Non-pigmented ciliary epithelial cell (primary cell): ENCODE results near the gene BCL11A.

Source experiments
- DNase-seq: peaks from one replicate; pipeline ENCODE4 v3.0.0-alpha.2; 2010; ENCODE audit warnings: low read depth

The BCL11A gene

DNA sequence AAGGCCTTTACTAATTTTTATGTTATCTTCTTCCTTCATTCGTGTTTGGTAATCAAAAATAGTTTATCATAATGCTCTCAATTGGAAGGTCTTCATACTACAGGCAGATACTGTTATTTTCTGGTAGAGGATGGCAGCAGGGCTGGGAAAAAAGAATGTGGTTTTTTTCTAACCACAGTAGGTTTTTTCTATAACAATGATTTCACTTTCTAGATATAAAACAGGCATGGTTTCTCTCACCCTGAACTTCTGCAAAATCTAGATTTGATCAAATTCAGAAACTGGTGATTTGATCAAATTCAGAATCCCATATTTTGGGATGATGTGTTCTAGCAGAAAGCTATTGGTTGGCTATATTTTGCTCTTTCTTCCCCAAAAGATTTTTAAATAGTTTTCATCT is 27.6 kb downstream of the BCL11A start:
- no peak for DNase-seq

DNA sequence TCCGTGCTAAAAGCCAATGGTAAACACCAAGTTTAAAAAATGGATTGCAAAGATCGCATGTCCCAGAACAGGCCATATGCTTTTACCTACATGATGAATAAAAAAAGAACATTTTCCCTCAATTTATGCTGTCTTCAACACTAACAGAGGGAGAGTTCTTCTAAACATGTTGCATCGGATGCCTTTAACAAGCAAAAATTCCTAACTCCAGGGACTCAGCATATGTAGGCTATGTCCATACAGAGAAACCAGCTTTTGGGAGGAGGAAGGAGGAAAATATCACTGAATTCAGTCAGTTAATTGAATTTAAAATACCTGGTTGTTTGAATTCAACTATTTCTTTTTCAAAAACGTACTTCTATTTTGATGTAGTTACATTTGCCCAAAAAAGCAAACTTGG is 28.6 kb downstream of the BCL11A start:
- no peak for DNase-seq

DNA sequence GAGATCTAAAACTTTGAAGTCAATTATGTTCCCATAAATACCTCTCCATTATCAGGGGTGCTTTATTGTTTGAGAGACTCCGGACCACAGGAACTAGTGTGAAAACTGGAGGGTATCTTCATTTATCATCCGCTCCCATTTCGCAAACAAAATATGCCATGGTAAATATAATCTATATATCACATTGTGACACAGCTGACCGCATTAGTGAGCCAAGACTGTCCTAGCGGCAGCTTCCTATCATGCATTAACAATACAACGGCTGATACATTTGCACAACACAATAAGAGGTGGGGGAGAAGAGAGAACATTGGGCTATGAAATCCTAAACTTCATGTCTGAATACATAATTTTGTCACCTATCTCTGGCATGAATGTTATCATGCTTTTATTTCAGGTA is 29.5 kb downstream of the BCL11A start:
- DNase-seq = no peak

DNA sequence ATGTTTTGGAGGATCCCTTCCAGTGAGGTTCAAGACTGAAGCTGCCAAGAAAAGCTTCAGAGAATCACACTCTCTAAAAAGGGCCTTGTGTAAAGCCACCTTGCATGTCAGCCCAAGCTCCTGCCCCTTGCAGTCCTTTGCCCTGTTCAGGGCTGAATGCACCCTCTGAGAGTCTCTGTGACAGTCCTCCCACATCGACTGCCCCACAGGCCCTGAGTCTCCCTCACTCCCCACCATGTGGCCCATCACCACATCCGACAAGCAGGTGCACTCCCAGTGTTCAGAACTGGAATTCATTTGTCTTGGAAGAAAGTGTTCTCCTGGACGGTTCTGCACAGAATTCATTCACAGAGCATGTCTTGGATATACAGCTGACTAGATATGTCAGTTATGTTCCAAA is 31.0 kb downstream of the BCL11A start:
- DNase-seq = no peak

DNA sequence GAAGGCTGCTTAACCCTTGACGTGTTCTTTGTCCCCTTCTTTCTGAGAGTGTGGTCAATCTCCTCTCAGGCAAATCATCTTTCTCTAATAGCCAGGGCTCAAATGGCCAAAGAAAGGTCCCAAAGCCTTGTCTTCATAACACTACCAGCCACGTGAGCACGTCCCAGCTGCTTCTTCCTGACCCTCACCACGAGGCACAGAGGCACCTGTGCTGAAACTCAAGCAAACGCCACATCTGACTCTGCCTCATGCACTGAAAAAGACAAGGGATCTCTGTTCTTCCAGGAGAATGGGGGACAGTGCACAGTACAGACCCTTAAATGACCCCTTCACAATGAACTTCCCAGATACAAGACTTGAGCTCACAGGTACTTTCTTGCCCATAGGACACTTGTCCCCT is 31.8 kb downstream of the BCL11A start:
- DNase-seq = no peak

DNA sequence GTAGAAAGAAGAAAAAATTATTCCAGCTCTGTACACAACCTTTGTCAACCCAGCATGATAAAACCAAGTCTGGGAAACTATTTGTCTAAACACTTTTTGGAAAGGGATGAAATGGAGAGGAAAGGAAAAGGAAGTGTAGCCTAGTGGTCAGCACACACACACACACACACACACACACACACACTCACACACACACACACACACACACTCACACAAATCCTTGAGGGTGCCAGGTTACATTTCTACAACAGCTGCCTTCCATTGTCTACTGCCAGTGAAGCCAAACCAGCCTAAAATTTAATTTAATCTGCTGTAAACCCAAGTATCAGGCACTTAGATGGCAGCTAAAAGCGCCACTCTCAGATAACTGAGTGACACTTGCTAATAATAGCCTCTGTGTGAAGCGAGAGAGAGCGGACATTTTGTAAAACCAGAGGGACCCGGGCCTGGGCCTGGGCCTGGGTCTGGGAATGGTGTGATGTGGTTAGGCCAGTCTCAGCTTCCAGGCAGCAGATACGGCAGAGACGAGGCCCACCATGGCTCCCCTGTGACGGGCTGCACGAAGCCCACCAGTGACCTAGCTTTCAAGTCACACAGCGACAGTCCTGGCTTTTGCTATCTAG is 32.4 kb downstream of the BCL11A start:
- DNase-seq = no peak

DNA sequence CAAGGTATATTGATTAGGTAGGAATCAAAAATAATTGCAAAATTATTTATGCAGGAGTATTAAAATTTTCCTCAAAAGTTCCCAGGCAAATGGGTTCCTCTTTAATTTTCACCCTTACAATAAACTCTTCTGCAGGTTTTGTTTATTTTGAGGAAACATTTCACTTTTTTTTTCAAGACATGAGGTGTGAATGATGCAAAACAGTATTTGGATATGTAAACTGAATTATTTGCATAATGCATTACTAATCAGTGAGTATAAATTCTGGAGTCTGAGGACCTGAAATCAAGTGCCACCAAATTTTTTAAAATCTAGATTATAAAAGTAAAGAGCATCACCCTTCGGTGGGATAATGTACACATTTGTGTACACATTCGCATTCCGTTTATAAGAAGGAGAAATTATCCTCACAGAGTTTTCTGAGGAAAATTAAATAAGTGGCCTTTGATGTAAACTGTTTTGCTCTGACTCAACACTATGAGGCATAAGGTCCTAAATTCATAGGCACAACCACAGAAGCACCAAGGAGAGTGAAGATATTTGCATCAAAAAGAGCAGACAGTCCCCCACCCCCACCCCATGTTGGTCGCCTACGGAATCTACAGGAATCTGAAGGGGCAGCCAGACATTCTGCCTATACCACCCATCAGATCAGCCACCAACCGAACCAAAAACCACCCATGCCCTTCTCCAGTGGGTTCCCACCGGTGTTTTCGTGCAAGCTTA is 33.1 kb downstream of the BCL11A start:
- DNase-seq = no peak

DNA sequence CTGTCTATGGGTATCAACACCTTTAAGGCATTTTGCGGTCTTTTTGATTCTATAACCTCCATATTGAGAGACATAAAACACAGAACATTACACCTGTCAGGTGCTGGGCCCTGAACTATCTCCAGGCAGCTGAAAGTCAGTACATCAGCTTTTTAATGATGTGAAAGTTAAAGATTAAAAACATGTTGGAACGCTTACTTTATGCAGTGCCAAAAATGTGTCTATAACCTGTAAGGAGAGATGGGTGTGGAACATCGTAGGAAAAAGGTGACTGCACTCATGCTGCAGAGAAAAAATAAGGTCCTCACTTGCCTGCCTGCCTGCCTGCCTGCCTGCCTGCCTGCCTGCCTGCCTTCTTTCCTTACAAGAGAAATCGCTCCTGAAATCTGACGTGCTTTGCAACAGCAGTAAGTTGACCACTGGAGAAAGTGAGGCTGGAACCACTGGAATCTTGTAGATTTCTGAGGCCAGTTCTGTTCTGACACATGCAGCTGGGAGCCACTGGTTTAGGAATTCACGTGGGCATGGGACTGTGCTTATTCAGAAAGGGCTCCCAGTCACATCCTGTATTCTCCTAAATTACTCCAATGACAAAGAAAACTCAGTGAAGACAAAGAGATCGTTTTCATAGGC is 34.1 kb downstream of the BCL11A start:
- peak; percentile 48 for DNase-seq

DNA sequence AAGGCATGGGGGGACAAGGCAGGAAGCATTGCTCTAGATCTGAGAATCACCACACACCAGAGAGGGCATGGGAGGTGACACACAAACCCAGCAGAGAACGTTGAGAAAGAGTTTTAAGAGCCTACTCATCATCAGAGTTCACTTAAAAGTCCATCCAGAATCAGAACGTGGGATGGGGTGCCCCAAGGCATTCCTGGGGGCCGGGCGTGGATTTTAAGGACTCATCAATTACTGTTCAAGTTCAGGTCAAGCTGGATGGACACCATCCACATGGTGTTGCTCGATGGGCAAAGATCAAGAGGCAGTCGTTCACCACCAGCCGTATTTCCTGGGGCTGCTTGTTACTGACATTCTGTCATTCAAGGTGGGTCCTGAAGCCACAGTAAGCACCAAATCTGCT is 34.9 kb downstream of the BCL11A start:
- DNase-seq = no peak

DNA sequence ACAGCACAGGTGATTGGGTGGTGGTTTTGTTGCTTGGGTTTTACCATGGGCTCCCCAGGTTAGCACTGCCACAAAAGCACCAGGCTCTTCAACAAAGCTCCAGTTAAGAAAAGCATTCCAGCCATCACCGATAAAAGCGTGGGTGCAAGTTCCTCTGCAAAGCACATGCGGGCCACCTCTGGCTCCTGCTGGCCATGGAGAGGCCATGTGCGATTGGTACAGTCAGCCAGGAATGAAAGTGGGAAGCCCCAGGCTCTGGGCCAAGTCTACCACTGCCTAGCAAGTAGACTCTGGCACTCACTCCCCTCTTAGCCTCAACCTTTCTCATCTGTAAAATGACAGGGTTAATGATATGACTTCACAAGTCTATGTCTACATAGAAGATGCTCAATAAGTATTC is 36.0 kb downstream of the BCL11A start:
- no peak for DNase-seq

DNA sequence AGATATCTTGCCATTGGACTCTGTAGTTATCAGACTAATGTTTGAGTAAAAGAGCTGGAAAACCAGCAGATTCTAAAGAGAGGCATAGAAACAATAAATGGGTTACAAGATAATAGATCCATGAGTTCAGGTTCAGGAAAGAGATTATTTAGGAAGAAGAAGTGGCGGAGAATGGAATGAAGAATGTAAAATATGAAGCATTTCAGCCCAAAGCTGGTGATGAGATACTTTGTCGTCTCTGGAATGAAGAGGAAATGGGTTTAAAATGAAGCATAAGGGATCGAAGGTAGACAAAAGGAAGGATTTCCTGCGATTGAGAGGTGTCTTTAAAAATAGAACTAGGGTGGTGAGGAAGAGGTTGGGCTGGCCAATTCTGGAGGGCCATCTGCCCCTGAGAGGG is 36.6 kb downstream of the BCL11A start:
- no peak for DNase-seq

DNA sequence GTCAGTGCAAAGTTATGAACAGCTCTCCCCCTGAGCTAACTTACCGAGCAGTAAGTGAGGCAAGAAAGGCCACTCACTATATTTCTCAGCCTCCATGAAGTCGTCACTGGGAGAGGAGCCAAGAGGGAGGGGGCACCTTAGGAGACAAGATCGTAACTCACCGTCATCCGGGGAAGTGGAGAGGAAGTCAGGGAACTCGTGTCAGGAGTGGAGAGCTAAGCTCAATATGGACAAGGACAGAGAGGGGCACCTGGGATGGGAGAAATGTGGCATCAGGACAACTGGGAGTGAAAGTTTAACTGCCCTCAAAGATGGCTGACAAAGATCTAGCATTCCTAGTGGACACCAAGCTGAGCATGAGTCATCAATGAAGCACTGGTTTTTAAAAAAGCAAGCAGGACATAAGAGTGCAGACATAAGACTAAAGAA is 37.1 kb downstream of the BCL11A start:
- peak; percentile 88 for DNase-seq

DNA sequence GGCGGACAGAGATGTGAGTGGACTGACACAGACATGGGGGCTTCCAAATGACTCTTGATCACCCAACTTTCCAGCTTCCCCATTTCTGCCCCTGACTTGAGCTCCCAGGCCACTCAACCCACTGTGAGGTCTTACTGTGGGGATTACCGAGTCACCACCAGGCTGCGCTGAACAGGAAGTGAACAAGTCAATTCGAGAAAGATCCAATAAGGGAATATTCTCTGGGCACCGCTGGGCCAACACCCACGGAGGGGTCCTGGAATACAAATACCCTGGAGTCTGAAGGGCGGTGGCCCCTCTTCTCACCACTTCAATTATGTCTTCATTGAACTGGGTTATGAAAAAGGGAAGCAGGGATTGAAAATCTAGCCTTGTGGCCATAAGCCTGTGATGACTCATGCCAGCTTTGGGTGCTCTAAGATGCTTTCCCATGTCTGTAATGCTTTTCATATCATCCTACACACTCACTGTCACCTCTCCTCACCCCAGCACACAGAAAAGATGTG is 37.7 kb downstream of the BCL11A start:
- DNase-seq = peak; percentile 95

DNA sequence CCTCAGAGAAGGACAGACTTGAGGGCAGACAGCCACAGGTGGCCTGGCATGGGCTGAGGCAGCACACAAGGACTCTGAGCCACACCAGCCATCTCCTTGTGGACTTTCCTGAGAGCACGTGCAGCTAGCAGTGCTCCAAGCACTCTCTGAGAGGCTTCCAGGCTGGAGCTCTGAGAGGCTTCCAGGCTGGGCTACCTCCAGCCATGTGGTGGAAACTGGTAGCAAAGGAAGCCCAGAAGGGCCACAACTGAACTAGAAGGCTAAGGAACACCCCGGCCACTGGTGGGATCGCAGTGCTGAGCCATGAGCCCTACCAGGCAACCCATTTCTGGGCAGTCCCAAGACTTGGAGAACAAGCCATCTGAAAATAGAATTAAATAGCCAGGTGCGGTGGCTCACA is 39.5 kb downstream of the BCL11A start:
- no peak for DNase-seq

DNA sequence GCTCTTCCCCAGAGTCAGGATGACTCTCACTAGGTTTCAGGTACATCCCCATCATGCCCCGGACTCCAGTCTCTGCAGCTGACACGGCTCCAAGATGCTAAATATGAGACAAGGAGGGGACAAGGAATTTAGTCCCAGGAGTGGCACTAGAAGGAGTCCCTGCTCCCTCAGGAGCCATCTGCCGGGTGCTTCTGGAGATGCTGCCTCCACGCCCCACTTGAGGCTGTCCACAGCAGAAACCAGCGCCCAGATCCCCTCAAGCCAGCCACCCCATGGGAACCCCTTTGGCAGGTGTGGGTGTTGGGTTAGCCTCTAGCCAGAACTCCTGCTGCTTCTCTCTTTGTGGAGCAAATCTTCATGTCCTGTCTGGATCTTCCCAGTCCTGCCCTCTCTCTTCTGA is 40.3 kb downstream of the BCL11A start:
- no peak for DNase-seq

DNA sequence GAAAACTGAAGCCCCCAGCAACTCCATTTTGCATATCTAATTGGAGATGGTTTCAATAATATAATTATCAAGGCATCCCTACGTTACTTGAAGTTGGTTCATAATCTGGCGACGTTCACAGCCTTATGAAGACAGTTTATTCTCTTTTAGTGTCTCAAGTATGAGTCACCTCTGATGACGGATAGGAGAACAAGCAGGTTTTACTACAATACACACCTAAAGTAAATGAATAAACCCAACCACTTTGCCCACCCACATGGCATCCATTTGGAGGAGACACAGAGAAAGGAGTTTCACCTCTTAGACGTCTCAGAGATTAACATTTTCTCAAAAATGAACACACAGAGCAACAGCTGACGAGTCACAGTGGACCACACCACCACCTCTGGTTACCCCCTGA is 40.8 kb downstream of the BCL11A start:
- no peak for DNase-seq

DNA sequence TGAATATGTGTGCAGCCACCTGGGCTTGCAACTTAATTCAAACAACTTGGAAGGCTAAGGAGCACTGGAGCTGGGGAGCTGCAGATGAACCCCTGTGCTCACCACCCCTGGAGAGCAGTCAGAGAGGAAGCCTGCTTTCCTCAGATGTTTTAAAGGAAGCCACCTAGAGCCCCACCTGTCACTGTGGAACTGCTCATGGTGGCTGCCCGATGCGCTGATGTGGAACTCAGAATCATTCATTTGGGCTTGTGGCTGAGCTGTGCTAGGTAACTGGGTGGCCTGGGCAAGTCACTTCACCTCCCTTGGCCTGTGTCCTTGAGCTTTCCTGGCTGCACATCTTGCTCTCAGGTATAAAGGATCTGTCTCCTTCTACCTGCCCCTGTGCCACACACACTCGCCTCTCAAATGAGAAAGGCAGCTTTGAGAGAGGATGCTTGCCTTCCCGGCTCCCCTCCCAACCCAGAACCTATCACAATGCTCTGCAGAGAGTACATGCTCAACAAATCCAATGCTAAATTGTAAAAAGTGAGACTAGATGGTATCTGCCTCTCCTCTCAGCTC is 41.3 kb downstream of the BCL11A start:
- DNase-seq = no peak

DNA sequence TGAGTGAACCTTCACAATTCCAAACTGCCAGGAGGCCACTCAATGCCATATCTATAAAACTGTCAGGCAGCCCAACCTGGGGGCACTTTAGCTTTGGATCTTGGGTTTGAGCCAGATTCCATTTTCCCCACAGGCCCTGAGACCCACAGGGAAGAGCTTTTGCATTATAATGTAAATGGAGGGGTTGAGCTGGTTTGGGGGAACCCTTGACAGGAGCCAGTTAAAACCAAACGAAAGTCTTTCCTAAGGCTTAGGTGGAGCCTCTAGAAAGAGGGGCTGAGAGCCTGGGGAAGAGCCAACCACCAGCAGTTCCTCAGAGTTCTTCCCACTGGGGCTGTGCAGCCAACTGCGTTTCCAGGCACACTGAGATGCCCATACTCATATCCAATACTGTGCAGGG is 42.7 kb downstream of the BCL11A start:
- DNase-seq = no peak

DNA sequence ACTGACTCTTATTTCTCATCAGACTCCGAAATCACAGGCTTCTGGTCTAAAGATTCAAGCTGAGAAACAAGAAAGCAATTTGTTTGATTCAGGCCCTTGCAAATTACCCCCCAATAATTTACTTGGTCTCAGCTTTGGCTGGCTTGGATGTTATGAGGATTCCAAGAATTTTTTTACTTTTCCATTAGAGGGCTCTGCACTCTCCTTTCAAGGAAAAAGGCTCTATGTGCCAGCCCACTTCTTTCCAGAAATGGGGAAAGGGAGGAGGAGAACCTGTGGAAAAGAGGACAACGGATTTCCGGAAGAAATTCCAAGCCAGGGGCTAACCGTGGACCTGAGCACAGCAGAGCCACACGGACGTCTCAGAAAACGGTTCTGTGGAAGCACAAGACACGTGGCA is 44.4 kb downstream of the BCL11A start:
- no peak for DNase-seq

DNA sequence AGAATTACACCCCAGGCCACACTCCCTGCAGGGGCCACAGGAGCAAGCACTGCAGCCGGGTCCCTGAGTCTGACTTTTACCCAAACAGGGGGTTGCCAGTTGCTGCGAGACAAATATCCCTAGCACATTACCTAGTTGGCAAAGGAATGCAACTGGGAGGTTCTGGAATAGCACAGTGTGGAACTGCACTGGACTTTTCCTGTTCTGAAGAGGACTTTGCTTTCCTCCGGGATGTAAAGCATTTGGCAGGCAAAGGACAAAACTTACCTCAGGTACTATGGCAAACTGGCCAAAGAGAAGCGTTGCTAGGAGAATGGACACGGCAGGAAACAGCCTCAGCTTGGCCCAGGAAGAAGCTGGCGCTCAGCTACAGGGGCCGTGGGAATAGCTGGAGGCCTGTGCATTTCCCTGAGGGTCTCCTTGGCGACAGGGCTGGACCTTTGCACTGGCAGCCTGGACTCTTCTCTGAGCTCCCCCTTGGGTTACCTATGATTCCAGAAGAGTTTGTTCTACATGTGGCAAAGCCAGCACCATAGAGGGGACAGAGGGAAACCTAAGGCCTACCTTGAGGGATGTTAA is 45.0 kb downstream of the BCL11A start:
- DNase-seq = no peak

DNA sequence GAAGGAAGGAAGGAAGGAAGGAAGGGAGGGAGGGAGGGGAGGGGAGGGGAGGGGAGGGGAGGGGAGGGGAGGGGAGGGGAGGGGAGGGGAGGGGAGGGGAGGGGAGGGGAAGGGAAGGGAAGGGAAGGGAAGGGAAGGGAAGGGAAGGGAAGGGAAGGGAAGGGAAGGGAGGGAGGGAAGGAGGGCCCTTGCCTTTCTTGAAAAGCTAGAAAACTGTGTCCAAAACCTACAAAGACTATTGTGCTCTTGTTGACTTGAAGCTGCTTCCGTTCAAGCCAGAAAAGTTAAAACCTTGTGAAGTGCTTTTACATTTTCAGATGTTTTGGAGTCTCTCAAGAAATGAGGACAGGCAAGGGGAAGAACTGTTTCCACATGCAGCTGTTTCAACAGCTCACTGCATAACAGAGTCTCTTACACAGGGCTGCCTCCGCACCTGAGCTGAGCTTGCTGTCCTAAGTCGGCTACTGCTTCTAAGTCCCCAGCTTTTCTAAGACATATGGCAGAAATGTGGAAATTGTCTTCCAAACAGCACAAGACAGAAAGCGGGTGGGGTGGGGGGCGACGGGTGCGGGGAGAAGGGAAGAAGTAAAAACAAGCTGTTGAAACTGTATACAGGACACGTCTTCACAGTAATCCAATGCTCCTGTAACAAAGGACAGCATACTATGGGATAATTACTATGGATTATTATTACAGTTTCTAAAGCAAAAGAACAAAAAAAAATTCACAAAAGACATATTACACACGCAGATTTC is 46.1 kb downstream of the BCL11A start:
- DNase-seq = no peak

DNA sequence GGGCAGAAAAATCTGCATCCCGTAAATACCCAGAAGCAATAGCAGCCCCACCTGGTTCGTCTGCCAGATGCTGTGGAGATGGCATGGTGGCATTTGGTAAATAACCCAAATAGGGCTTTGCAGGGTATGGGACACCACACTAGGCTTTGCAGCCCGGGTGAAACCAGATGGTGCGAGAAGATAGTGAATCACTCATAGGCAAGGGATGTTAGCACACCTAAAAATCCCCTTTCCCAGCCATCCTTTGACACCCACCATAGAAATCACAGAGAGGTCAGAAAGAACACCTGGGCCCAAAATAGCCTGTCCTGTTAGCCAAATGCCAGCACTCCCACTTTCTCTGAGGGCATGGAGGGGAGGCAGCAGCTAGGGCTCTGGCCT is 47.6 kb downstream of the BCL11A start:
- DNase-seq = no peak
